Osteoblast (primary cell): ENCODE results near the gene SHISA5. TPM values are rescaled to one million over a fixed set of nuclear protein-coding genes. Genes with fewer than 3 reads are reported as not detected.

ENCODE experiments used
- DNase-seq: peaks from one replicate; pipeline ENCODE4 v3.0.0; 2011; ENCODE audit warnings: low spot score, mixed read lengths; ENCODE audit not compliant: insufficient read length; ENCODE audit errors: missing footprints
- H2AFZ ChIP-seq: 2 replicates; pipeline ENCODE4 v1.6.0; 2011; ENCODE audit warnings: mild to moderate bottlenecking, low read length
- H3K27ac ChIP-seq: 2 replicates; pipeline ENCODE4 v1.5.1; 2011; ENCODE audit warnings: mild to moderate bottlenecking, low read depth, low read length, moderate library complexity
- H3K27me3 ChIP-seq: 2 replicates; pipeline ENCODE4 v1.6.0; 2012; ENCODE audit warnings: mild to moderate bottlenecking, control low read depth, inconsistent platforms, low read length, moderate library complexity; ENCODE audit not compliant: insufficient read depth
- H3K36me3 ChIP-seq: 2 replicates; pipeline ENCODE4 v1.5.1; 2011; ENCODE audit warnings: mild to moderate bottlenecking, low read length, control low read depth, moderate library complexity; ENCODE audit not compliant: insufficient read depth
- H3K4me1 ChIP-seq: 2 replicates; pipeline ENCODE4 v1.5.1; 2011; ENCODE audit warnings: mild to moderate bottlenecking, low read length, control low read depth, moderate library complexity; ENCODE audit not compliant: insufficient read depth
- H3K4me2 ChIP-seq: 2 replicates; pipeline ENCODE4 v1.6.0; 2011; ENCODE audit warnings: mild to moderate bottlenecking, low read length; ENCODE audit not compliant: insufficient read depth
- H3K4me3 ChIP-seq: fragments of 200-600 bp; sonication (generic); 3 replicates; pipeline ENCODE4 v1.5.1; 2012; ENCODE audit warnings: mild to moderate bottlenecking, low read length, inconsistent platforms; ENCODE audit not compliant: insufficient read depth
- H3K79me2 ChIP-seq: 2 replicates; pipeline ENCODE4 v1.6.0; 2012; ENCODE audit warnings: mild to moderate bottlenecking, low read length, control low read depth, inconsistent platforms; ENCODE audit not compliant: insufficient read depth
- H3K9me3 ChIP-seq: 2 replicates; pipeline ENCODE4 v1.5.1; 2011; ENCODE audit warnings: low read depth, low read length, control low read depth
- H4K20me1 ChIP-seq: 2 replicates; pipeline ENCODE4 v1.6.0; 2012; ENCODE audit warnings: mild to moderate bottlenecking, low read length, control low read depth; ENCODE audit not compliant: insufficient read depth
- CTCF ChIP-seq: IDR thresholded peaks from 2 replicates; pipeline ENCODE4 v1.5.1; 2011; ENCODE audit warnings: mild to moderate bottlenecking, low read depth, low read length, moderate library complexity; ENCODE audit errors: extremely low read depth
- total RNA-seq: library from RNA; depleted of rRNA; stranded (reverse); fragments of >200 nt; gene quantifications from 2 replicates; pipeline ENCODE4 v1.2.3, GENCODE V29; 2012

Gene SHISA5
- total RNA-seq, 1 donor, result 105 TPM

GRCh38 chr3:48514431-48515227 lies 10.7 kb upstream of the SHISA5 start:
- no peak for TF ChIP-seq CTCF
- DNase-seq, result no peak
- no peaks in the 10 kb centered on the region for H3K9me3 ChIP-seq
- H3K4me2 ChIP-seq, result no peak overlapping the region
- H3K36me3 ChIP-seq, result no peaks in the 10 kb centered on the region
- H4K20me1 ChIP-seq, result no peaks in the 10 kb centered on the region
- H3K4me1 ChIP-seq, result no peaks in the 10 kb centered on the region
- H3K4me3 ChIP-seq, result no peak overlapping the region
- no peak overlapping the region for H3K27ac ChIP-seq
- no peaks in the 10 kb centered on the region for H3K27me3 ChIP-seq
- no peak overlapping the region for H2AFZ ChIP-seq
- H3K79me2 ChIP-seq, result no peaks in the 10 kb centered on the region

- Histone ChIP-seq H3K79me2 (no peaks in the 10 kb centered on the region), H3K4me1 (peaks cover 9% of the 10 kb centered on the region), H3K4me2 (no peak overlapping the region), H3K9me3 (no peaks in the 10 kb centered on the region), H3K4me3 (no peak overlapping the region), H4K20me1 (no peaks in the 10 kb centered on the region), H3K27me3 (no peaks in the 10 kb centered on the region), H3K36me3 (no peaks in the 10 kb centered on the region), H2AFZ (no peak overlapping the region), H3K27ac (no peak overlapping the region)
- TF ChIP-seq CTCF, result no peak
- no peak for DNase-seq
Observed at GRCh38 chr3:48511551-48511950, 7.6 kb upstream of the SHISA5 start.

GRCh38 chr3:48507256-48508061 lies 3.5 kb upstream of the SHISA5 start:
- peaks cover 6% of the 10 kb centered on the region for H3K79me2 ChIP-seq
- H3K4me3 ChIP-seq, result peak overlapping the region; percentile 25
- H3K4me1 ChIP-seq, result peaks cover 25% of the 10 kb centered on the region
- no peaks in the 10 kb centered on the region for H3K27me3 ChIP-seq
- peaks cover 5% of the 10 kb centered on the region for H4K20me1 ChIP-seq
- peak overlapping the region; percentile 70 for H2AFZ ChIP-seq
- H3K9me3 ChIP-seq, result no peaks in the 10 kb centered on the region
- no peak overlapping the region for H3K27ac ChIP-seq
- peak; percentile 91 for DNase-seq
- H3K4me2 ChIP-seq, result peak overlapping the region; percentile 53
- peak; percentile 31 for TF ChIP-seq CTCF
- H3K36me3 ChIP-seq, result no peaks in the 10 kb centered on the region

- peaks cover 25% of the 10 kb centered on the region for H3K4me1 ChIP-seq
- peak; percentile 45 for DNase-seq
Observed at GRCh38 chr3:48505968-48506504, 2.1 kb upstream of the SHISA5 start.

More at GRCh38 chr3:48505968-48506504, 2.1 kb upstream of the SHISA5 start:
- Histone ChIP-seq H2AFZ (no peak overlapping the region), H3K36me3 (peaks cover under 1% of the 10 kb centered on the region), H3K9me3 (no peaks in the 10 kb centered on the region), H3K79me2 (peaks cover 19% of the 10 kb centered on the region), H4K20me1 (peaks cover 11% of the 10 kb centered on the region), H3K27me3 (no peaks in the 10 kb centered on the region), H3K4me2 (no peak overlapping the region), H3K27ac (no peak overlapping the region), H3K4me3 (no peak overlapping the region)
- TF ChIP-seq CTCF, result no peak
